HG03159 (cell line): ENCODE data around the gene ROBO1.
"Not testable (repeated sequence)": the region's sequence is repeated elsewhere in the genome, so short reads cannot be mapped to it uniquely, and the experiment has no call there.

Source experiments
- ATAC-seq: cut with Tn5 transposase; IDR thresholded peaks from one replicate; pipeline ENCODE4 v1.9.1; 2021; ENCODE audit warnings: mild to moderate bottlenecking, moderate library complexity; ENCODE audit not compliant: unreplicated experiment

Gene ROBO1

DNA sequence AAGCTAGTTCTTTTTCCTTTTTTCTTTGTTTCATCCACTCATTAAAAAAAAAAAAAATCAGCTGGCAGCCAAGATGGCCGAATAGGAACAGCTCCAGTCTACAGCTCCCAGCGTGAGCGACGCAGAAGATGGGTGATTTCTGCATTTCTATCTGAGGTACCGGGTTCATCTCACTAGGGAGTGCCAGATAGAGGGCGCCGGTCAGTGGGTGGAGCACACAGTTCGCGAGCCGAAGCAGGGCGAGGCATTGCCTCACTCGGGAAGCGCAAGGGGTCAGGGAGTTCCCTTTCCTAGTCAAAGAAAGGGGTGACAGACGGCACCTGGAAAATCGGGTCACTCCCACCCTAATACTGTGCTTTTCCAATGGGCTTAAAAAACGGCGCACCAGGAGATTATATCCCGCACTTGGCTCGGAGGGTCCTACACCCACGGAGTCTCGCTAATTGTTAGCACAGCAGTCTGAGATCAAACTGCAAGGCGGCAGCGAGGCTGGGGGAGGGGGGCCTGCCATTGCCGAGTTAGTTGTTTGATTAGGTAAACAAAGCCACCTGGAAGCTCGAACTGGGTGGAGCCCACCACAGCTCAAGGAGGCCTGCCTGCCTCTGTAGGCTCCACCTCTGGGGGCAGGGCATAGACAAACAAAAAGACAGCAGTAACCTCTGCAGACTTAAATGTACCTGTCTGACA is 1092.5 kb downstream of the ROBO1 start:
- ATAC-seq = not testable (repeated sequence)

DNA sequence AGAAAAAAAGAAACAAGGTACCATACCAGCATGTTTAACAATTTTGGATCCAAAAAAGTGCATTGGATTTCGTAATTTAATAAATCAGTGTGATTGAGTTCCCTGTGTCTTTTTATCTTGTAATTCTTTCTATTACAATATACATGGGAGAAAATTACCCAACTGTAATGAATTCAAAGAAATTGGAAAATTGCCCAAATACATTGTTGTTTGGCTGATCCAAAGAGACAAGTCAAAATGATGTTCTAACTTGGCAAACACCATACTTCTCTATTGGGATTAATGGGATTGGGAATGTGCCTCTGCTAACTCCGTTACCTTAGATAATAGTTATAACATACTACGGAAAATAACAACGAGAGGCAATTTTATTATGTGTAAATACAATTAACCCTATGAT is 1097.1 kb downstream of the ROBO1 start:
- ATAC-seq = no peak

DNA sequence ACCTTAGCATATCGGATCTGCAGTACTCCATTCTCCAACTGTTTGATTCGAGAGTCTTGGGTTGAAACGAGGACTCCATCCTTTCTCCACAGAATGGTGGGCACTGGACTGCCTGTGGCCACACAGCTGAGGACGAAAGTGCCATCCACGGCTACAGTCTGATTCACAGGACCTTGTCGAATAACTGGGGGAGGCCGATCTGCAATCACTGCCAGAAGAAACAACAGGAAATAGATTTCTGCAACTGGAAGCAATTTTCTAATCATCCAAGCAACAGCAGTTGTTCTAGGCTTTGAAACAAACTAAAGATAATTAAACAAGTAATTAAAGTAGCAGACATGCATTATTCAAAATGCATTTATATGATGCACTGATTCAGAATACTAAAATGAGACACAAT is 1097.7 kb downstream of the ROBO1 start:
- no peak for ATAC-seq

DNA sequence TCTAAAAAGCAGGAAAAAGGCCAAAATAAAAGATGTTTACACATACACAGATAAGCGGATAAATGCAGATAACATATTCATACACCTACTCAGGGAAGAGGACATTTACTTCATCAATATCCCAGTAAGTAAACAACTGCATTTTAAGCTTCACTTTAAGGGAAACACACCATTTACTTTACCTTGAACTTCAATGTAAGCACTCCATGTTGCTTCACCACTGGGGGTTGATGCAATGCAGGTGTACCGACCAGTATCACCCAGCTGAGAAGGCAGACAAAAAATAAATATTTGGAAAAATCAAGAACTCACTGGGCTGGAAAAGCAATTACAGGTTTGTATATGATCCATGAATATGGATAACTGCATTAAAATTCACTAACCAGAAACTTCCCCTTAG is 1099.5 kb downstream of the ROBO1 start:
- ATAC-seq = no peak

DNA sequence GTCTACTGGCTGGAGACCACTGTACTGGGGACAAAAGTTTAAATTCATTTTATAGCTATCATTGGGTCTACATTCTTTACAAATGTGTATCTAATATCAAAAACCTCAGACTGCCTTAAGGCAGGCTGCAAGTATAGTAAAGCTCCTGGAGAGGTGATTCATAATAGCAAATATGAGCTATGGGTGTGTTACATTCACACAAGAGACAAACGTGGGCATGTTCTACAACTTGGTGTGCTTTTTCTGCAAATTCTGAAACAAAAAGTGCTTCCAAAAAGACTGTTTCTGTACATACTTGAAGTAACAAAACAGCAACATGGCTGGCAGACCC is 1101.4 kb downstream of the ROBO1 start:
- no peak for ATAC-seq

DNA sequence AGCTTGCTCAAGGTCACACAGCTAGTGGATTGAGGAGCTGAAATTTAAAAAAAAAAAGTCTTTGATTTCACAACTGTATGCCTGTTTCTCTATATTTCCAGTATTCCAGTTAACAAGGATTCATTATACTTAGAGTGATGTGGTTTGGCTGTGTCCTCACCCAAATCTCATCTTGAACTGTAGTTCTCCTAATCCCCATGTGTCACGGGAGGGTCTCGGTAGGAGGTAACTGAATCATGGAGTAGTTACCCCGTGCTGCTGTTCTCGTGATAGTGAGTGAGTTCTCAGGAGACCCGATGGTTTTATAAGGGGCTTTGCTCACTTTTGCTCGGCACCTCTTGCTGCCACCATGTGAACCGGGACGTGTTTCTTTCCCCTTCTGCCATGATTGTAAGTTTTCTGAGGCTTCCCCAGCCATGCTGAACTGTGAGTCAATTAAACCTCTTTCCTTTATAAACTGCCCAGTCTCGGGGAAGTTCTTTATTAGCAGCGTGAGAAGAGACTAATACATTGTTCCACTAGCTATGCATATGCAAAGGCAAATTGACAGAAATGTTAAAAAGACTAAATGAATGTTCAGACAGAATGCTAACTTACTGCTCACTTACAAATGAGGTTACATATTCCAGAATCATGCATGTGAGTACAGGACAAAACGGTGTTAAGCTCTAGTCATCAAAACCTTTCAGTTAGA is 1101.9 kb downstream of the ROBO1 start:
- no peak for ATAC-seq

DNA sequence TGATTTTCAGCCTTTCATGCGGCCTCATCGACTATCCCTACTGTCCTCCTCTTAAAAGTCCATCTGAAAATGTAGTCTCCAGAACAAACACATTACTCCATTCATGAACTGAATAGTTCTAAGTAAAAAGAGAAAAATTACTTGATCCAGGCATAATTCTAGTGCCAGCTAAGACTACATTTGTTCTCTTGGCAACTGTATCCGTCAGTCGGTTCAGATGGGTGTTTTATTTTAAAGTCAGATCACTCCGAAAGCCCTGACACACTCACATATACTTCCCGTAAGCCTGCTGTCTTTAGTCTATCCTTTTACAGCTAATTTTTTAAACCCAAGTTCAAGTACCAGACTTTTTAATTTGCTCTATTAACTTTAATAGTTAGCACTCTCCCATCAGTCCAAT is 1102.7 kb downstream of the ROBO1 start:
- ATAC-seq = no peak

DNA sequence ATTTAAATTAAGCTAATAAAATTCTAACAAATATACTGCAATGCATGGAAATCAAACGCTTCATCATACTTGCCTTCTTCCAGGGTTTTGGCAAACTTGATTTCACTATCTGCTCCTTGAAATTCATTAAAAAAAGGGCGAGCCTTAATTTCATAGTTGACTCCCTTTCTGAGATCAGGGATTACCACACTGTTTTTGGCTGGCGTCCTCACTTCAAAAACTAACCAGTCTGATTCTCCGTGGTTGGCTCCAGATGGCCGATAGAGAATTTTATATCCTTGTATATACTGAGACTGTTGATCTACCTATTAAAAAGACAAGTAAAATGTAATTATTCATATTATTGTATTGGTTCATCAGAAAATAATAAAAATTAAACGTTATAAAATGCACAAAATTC is 1106.8 kb downstream of the ROBO1 start:
- no peak for ATAC-seq

DNA sequence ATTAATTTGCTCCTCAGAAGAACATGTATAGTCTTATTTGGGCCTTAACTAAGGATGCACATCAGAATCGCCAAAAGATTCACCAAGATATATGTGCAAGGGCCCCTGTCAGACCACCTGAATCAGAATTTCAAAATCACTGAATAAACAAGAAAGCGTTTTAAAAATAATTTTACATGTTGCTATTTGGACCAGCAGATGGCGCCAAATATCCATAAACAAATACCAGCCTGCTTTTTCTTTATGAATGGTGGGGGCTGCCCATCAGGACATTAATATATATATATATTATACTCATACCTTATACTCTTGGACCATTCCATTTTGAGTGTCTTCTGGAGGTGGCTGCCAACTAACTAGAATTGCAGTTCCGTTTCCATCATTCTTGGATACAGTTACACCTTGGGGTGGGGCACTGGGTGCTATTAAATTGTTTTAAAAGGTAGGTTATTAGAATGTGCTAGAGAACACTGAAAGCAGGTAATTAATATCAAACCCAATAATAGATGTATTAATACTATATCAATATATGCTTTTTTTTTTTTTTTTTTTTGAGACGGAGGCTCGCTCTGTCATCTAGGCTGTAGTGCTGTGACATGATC is 1108.3 kb downstream of the ROBO1 start:
- ATAC-seq = no peak

DNA sequence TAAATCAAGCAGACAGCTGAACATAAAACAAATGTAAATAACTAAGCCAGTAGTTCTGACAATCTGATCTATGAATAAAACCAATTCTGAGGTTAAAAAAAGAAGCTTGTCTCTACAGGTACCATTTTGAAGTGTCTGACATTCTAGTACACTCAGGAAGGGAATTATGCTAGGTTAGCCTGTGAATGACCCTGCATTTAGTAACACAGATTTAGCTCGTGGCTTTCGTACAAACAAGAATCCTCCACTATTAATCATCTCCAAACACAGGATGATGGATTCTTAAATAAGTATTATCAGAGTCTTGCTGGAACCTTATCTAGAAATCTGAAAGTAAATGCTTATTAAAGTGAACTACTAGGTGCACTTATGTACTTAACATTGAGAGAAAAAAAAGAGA is 1120.1 kb downstream of the ROBO1 start:
- no peak for ATAC-seq

DNA sequence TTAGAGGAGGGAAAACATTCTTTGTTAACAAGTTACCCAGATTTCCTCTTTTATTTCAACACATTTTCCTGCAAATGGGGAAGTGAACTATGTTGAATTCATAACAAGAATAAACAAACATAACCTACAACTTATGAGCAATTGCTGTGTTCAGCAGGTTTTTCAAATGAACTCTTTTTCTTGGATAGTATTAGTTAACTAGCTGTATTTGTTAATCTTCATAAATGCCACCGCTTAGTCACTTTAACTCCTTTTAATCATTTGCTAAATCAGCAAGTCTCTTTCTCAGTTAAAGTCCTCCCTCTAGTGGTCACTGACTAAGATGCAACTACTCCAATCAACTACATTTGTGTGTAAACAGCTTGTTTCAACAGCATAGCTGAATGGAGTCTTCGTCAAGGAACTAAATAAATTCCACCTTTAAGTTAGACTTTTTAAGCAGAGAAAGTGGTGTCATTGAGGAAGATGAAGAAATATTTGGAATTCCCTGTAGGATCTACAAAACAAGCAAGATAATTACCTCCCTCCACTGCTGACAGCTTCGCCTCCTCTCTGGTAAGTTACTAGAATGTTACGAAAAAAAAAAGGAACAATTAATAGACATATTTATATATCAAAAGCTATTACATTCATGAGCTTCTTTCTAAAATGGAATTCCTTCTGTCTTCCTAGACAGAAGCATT is 1122.0 kb downstream of the ROBO1 start:
- peak; percentile 92 for ATAC-seq

DNA sequence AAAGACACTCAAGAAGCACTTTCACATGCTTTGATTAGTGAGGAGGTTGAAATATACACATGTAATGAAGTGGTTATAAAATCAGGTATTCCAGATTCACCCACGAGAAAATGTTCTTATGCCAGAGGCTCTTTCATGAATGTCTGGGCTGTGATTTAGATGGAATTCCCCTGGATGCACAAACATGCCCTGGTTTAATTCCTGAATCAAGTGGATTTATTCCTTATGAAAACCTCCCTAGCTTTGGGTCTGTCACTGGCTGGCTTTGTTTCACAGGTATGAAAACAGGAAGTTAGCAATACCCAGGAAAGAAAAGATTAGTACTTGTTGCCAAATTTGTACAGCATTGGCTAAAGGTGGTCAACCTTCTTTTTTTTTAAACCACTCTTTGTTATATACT is 1123.0 kb downstream of the ROBO1 start:
- no peak for ATAC-seq

DNA sequence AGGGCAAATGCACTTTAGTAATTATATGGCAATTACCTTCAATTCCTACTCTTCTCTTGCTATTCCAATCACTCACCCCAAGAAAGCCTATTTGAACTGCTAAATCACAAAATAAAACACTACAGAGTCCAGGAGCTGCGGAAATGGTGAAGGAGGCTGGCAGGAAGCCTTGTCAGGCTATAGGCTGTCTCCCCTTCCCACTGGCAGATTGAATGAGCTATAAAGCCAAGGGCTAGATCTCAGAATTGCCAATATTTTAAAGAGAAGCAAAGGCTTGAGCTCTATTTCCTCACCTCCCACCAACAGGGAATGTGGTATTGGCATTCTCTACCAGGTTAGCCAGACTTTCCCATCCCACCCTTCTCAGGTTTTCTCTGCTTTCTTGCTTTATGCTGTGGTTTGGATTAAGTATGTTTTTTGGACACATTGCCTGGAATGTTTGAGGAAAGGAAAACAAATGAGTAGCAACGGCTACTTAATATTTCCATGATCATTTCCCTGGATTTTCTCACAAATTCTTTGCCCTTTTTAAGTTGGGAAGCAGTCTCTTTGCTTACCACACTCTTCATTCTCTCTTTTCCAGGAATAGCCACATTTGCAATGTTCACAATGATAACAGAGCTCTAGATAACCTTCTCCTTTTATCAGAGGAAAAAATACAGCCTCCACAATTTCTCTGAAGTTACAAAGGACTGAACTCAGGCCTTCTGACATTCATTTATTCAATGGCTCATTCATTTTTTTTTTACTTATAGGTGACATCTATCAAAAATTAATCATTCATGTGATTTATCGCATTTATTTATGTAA is 1125.4 kb downstream of the ROBO1 start:
- ATAC-seq = no peak

DNA sequence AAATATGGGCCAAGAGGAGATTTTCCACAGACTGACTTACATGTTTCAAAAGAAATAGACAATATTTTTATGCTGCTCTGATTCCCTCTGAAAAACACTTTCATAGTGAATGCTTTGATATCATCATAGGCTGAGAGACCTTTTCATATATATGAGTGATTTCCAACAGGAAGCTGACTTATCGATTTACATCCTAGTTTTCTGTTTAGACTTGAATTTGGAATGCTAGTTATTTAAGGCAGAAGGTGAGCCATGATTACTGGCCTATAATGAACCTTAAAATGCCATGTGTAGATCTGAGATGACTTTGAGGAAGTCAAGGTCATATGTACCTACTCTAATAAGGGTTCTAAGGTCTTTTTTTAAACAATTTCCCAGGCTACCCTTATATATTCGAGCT is 1126.1 kb downstream of the ROBO1 start:
- ATAC-seq = no peak

DNA sequence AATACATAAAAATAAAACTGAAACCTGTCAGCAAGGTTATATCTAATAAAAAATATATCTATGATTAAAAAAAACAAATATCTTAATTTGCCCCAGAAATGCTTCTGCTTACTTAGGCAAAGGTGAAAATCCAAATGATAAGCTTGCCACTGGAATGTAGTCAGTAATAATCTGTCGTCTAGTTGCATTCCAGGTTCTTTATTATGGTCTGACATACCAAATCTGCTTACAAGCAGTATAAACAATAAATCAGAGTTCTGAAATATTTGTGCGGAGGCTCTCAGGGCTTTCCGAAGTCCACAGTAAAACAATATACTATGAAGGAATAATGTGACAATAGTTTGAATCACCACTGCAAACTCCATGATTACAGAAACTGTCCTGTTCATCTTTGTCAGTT is 1133.5 kb downstream of the ROBO1 start:
- no peak for ATAC-seq

DNA sequence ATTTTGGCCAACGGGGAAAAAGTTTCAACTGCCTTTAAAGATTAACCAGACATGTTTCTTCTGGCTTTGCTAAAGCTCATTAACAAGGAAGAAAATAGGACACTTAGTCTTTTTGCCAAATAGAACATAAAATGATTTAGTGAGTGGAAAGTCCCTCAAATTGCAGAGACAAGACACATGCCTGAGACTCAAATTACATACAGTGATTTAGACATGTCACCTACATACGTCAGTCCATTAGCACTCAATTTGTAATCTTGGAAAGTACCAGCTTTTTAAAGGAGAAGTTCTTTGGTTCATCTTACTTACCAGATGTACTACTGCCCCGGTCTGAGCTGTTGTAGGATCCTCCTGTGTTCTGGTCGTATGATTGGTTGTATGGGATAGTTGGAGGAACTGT is 1134.2 kb downstream of the ROBO1 start:
- no peak for ATAC-seq

DNA sequence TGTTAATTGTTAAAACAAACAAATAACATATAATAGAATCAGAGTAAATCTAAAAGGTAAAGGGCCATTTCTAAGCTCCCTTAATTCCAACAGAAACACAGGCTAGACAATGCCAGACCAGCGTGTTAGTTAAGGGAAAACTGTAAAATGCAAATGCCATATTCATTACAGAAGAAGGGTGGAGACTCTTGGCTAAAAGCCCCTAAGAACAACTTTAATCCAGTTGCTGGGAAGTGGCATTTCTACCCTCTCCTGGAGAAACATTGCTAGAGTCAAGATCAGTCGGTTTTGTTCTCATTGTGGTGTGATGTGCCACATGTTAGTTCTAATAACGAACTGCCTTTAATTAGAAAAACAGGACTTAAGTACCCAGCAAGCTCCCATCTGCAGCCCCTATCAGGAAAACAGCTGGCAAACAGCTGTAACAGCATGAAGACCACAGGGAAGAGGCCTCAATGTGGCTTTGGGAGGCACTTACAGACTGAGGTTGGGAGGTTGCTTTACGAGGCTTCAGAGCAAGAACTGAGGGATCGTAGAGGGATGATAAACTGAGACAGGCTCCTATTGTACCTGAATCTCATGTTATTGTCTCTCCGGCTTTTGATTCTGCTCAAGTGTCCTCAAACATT is 1134.8 kb downstream of the ROBO1 start:
- ATAC-seq = no peak

DNA sequence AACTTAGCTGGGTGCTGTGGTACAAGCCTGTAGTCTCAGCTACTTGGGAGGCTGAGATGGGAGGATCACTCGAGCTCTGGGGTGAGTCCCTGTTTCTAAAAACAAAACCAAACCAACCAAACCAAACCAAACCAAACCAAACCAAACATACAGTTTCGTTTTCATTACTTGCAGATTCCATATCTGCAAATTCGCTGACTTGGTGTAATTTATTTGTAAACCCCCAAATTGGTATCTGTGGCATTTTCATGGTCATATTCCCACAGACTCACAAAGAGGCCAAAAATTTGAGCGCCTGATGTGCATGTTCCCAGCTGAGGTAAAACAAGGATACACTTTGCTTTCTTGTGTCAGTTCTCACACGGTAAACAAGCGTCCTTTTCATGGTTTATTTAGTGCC is 1138.3 kb downstream of the ROBO1 start:
- ATAC-seq = no peak

DNA sequence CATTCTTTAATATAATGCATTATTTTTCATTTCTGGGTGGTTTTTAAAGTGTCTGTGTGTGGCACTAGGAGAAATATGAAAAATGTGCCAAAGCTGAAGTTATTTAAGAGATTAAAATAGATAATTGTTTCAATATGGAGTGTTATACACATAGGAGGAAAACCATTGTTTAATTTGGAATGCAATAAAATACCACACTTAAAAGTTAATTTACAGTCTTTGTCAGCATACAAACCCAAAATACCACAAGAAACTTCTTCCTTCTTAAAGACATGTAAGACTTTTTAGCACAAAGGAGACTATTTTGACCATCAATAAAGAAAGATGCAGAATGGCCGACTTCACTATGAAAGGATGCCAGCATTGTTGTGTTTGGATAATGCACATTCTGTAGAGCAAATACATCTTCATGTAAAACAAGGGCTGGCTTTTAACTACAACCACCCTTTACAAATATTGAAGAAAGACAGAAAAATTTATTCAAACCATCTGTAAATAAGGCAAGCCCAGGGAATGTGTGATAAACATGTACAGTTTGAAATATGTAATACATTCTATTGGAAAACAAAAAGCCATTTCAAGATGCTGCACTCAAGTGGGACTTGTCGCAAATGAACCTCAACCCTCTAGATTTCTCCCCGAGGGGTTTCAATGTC is 1146.6 kb downstream of the ROBO1 start:
- ATAC-seq = no peak

DNA sequence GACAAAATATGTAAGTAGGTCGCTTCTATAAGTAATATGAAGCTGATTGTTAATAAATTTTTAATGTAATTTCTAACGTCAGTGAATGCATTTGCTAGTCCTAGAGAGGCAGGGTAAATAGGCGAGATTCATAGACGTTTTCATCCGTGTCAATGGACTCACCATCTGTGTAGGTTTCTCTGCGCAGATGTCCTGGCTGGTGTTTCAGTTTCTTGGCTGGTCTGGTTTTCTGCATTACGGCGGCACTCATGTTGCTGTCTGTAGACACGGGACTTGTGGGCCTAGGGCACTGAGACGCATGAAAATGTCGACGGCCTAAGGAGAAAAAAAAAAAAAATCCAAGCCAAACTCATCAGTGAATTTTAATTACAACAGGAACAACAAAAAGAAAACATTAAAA is 1153.3 kb downstream of the ROBO1 start:
- ATAC-seq = no peak
